ENCODE measurements around the gene B3GNT9. TPM values are rescaled to one million over a fixed set of nuclear protein-coding genes. Genes with fewer than 3 reads are reported as not detected.

B3GNT9 gene
- total and polyA plus RNA-seq, 7 donors: 0.46 to 18.8 (median 8.7) TPM

DNA sequence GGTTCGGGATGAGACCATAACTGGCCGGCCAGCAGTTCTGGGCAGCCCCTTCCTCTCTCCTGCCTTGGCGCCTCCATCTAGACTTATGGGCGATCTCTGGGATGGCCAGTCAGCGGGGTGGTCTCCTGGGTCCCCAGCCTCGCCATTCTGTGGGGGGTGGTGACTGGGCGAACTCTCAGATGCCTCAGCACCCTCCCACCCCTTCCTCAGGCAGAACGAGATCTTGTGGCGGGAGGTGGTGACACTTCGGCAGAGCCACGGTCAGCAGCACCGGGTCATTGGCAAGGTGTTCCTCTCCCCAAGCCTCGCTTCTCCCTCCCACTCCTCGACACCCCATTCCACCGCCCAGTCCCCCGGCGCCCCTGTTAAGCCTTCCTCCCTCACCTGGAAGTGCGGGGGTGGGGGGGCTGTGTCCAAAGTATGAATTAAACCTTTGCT, 15.3 kb upstream of the B3GNT9 start:
- TF ChIP-seq POLR2A (IDR thresholded peaks at IDR 0.05) (no peak), CTCF (IDR thresholded peaks at IDR 0.05) (no peak), EP300 (IDR thresholded peaks at IDR 0.05) (no peak), POLR2AphosphoS5 (IDR thresholded peaks at IDR 0.05) (no peak)
- 31 to 65% methylated on average over 18 of the region's 18 CpGs for WGBS, 2 donors
- H3K4me1 ChIP-seq: peaks cover 0 to 77% (median 73%) of the 10 kb centered on the region in 4 donors
- H3K36me3 ChIP-seq: no peaks in the 10 kb centered on the region
- DNase-seq: no peak
- peak overlapping the region in 2 of 4 donors; percentile 6 to 88 for H3K27ac ChIP-seq
- intact Hi-C loops (cut with DNase I): no loop called here
- H3K4me3 ChIP-seq: peak overlapping the region in 1 of 4 donors; percentile 47
- peaks cover 34 to 53% (median 46%) of the 10 kb centered on the region in 3 donors for H3K27me3 ChIP-seq
- no peaks in the 10 kb centered on the region for H3K9me3 ChIP-seq

GRCh38 chr16:67165121-67166078, 14.6 kb upstream of the B3GNT9 start:
- Histone ChIP-seq H3K9me3 (no peaks in the 10 kb centered on the region), H3K27me3 (peaks cover 34 to 58% (median 46%) of the 10 kb centered on the region in 3 donors), H3K4me1 (peaks cover 0 to 76% (median 74%) of the 10 kb centered on the region in 4 donors), H3K27ac (peak overlapping the region; percentile 68 to 88 (median 71)), H3K36me3 (no peaks in the 10 kb centered on the region), H3K4me3 (peak overlapping the region in 3 of 4 donors; percentile 35 to 47 (median 43))
- intact Hi-C loops (cut with DNase I): no loop called here
- no peak for DNase-seq
- 8% methylated on average over 85 of the region's 85 CpGs for WGBS, 2 donors
- TF ChIP-seq CTCF (IDR thresholded peaks at IDR 0.05): no peak
- TF ChIP-seq POLR2A (IDR thresholded peaks at IDR 0.05): no peak
- TF ChIP-seq POLR2AphosphoS5 (IDR thresholded peaks at IDR 0.05): no peak
- no peak for TF ChIP-seq EP300 (IDR thresholded peaks at IDR 0.05)

- peak; percentile 85 for DNase-seq
- 2% methylated on average over 41 of the region's 41 CpGs for WGBS, 2 donors
- Histone ChIP-seq H3K27me3 (peaks cover 34 to 58% (median 46%) of the 10 kb centered on the region in 3 donors), H3K9me3 (no peaks in the 10 kb centered on the region), H3K4me1 (peaks cover 0 to 75% (median 72%) of the 10 kb centered on the region in 4 donors), H3K27ac (peak within 1 kb of the TSS; percentile 68 to 88 (median 71)), H3K4me3 (peak within 1 kb of the TSS; percentile 17 to 47 (median 39)), H3K36me3 (no peaks in the 10 kb centered on the region)
- TF ChIP-seq CTCF (IDR thresholded peaks at IDR 0.05) (no peak), POLR2AphosphoS5 (IDR thresholded peaks at IDR 0.05) (peak; percentile 29 to 68 (median 42)), POLR2A (IDR thresholded peaks at IDR 0.05) (peak in 1 of 2 donors; percentile 17), EP300 (IDR thresholded peaks at IDR 0.05) (no peak)
- intact Hi-C loops (cut with DNase I): no loop called here
These were observed 13.8 kb upstream of the B3GNT9 start, which contains the start of gene HSF4 for GRCh38 chr16:67164599-67165061. Gene HSF4, plus strand, starts transcription at chr16:67164745. Its CDS starts 67 bp downstream, at chr16:67164812.

DNA sequence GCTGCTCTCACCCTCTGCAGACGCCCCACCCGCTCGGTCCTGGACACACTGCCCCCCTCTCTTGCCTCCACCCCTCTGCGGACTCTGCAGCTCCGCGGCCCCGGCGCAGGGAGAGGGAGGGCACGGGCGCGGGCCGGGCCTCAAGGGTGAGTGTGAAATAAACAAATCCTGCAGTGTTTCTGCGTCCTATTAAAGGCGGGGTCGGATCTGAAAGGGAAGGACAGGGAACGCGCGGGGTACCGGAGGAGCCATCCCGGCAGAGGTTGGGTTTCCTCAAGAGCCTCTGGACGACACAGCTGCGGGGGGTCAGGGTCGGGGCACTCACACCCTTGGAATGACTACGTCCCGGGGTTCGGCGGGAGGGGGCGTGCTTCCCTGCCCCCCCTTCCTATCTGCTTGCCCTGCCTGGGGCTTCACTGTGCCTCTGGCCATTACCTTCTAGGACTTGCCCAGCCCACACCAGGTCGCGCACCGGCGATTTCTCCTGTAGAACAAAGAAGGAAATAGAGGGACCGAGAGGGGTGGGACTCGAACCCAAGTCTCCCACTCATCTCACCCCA, 13.3 kb upstream of the B3GNT9 start:
- Histone ChIP-seq H3K27me3 (peaks cover 34 to 58% (median 46%) of the 10 kb centered on the region in 3 donors), H3K27ac (peak overlapping the region; percentile 68 to 88 (median 71)), H3K9me3 (no peaks in the 10 kb centered on the region), H3K36me3 (no peaks in the 10 kb centered on the region), H3K4me3 (peak overlapping the region; percentile 17 to 47 (median 39)), H3K4me1 (peaks cover 0 to 73% (median 71%) of the 10 kb centered on the region in 4 donors)
- TF ChIP-seq EP300 (IDR thresholded peaks at IDR 0.05) (no peak), POLR2A (IDR thresholded peaks at IDR 0.05) (no peak), CTCF (IDR thresholded peaks at IDR 0.05) (no peak), POLR2AphosphoS5 (IDR thresholded peaks at IDR 0.05) (no peak)
- DNase-seq: peak; percentile 79
- WGBS, 2 donors: 1 to 3% methylated on average over 34 of the region's 34 CpGs
- intact Hi-C loops (cut with DNase I): no loop called here
